Renal cortical epithelial cell (primary cell): Measurements from ENCODE around the gene CNTFR. TPM values are rescaled to one million over a fixed set of nuclear protein-coding genes. Genes with fewer than 3 reads are reported as not detected.
"Not testable (repeated sequence)": the region's sequence is repeated elsewhere in the genome, so short reads cannot be mapped to it uniquely, and the experiment has no call there.

Source experiments
- DNase-seq: peaks from one replicate; pipeline ENCODE4 v3.0.0-alpha.2; 2011; ENCODE audit warnings: low read depth
- total RNA-seq: library from RNA; depleted of rRNA; stranded (reverse); fragments of >200 nt; gene quantifications from 2 replicates; pipeline ENCODE4 v1.2.3, GENCODE V29; 2014

The CNTFR gene
- total RNA-seq, 1 donor from 2014 or later: not detected

DNA sequence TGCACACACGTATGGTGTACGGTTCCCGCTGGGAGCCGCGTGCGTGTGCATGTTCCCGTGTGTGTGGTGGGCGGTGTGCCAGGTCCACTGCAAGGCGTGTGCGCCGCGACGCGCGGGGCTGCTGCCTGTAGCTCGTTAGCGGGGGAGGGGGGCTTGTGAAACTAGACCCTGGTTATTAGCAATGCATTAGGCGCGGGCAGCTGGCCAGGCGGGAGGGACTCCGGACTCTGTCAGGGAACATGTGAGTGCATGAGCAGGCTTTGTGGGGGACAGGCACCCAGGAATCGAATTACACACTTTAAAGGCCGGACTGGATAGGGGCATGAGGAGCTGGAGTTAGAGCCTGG, 34.5 kb downstream of the CNTFR start:
- no peak for DNase-seq

- no peak for DNase-seq
Observed at GRCh38 chr9:34554211-34555001, 35.1 kb downstream of the CNTFR start.

- no peak for DNase-seq
Observed at GRCh38 chr9:34553511-34554021, 36.0 kb downstream of the CNTFR start.

GRCh38 chr9:34552986-34553385, 36.5 kb downstream of the CNTFR start:
- no peak for DNase-seq

- DNase-seq: peak; percentile 1
Observed at GRCh38 chr9:34552606-34552981, 36.9 kb downstream of the CNTFR start.

- DNase-seq: no peak
Observed at GRCh38 chr9:34551751-34552605, 37.5 kb downstream of the CNTFR start.

- DNase-seq: no peak
Observed at GRCh38 chr9:34550681-34551270, 38.7 kb downstream of the CNTFR start.

DNA sequence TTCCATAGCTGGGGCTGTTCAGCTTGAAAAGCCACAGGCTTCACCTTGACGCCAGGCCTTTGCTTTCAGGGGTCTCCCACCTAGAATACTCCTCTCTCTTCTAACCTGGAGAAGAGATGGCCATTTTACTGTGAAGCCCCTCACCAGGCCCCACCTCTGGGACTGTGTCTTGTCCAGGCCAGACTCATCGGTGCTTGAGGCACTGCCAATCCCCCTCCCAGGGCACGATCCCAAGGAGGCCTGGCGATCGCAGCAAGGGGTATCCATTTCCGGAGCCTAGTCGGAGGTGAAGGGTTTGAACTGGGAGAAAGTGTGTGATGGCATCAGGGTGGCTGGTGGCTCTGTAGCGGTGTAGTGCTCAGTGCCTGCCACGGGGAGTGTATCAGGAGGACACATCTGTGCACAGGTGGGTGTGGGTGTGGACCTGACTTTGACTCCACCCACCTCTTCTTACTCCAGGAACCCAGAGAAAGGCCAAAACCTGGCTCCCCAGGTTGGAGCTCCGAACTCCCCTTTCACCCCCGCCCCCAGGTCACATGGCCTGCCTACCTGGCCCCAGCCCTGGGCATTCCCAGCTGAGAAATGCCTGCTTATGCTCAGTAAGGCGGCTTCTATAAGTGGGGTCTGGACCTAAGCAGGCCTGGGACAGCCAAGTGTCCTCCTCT, 39.4 kb downstream of the CNTFR start:
- no peak for DNase-seq

- no peak for DNase-seq
Observed at GRCh38 chr9:34549407-34549732, 40.2 kb downstream of the CNTFR start.

DNA sequence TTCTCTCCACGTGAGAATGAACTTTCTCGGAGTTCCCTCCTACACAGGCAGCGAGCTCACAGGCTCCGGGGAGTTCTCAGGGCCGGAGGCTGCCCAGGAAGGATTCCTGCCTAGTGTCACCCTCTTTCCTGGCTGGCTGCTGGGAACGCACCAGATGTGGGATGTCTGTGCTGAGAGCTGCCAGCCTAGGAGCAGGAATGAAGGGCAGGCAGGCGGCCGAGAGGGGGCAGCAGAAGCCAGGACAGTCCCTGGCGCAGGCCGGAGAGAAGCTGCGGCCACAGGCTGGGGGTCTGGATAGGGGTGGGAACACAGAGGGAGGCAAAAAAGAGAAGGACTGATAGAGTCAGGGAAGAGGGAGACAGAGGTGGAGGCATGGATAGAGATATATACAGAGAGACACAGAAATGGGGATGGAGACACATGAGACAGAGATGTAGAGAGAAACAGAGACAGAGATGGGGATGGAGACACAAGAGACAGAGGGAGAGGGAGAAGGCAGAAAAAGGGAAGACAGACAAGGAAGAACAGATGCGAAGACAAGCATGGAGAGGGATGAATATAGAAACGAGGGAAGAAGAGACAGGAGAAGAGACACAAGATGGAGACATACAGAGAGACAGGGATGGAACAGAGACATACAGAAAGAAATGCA, 41.4 kb downstream of the CNTFR start:
- DNase-seq: no peak

- peak; percentile 43 for DNase-seq
Observed at GRCh38 chr9:34546834-34547827, 42.4 kb downstream of the CNTFR start.

DNA sequence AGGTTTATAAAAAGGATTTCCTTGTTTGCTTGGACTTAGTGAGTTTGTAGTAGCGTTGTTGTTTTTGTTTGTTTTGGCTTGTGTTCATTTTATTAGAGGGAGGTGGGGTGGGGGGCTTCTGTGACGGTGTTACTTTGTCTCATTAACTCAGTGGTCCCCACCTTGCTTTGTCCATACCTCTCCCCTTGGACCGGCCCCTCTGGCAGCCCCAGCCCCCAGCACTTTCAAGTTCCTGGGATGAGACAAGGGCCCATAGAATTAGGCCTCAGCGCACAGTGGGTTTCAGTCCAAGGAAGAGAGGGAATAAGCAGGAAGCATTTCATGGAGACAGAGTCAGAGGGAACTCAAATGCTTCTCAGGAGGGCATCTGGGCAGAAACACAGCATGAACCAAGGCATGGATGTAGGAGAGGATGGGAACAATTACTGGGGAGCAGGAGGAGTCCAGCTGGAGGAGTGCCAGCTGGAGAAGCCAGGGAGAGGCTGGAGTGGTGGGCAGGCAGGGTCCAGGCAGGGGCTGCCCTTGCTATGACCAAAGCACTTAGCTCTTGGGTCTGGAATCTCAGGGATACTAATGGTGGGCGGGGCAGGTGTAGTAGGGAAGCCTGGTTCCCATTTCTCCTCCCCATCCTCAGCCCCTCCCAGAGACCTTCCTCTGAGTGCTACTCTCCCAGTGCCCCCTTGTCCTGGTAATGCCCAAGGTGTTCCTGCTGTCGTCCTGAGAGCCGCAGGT, 43.3 kb downstream of the CNTFR start:
- no peak for DNase-seq

GRCh38 chr9:34545497-34545896, 44.0 kb downstream of the CNTFR start:
- DNase-seq: no peak

GRCh38 chr9:34544035-34544434, 45.5 kb downstream of the CNTFR start:
- DNase-seq: no peak

DNA sequence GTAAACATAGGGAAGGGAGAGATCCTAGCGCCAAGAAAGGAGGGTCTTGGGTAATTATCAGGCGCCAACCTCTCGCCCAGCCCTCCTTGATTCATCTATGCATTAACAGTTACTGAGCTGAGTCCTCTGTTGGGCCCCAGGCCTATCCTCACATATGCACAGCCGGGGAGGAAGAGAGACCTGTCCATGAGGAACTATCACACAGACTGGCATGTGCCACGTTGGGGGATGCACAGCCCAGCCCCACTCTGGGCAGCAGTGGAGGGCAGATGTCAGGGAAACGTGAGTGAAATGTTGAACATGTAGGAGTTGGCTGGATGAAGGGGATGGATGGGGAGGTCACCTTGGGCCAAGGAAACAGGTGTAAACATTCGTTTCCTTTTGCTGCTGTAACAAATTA, 48.0 kb downstream of the CNTFR start:
- DNase-seq: no peak

DNA sequence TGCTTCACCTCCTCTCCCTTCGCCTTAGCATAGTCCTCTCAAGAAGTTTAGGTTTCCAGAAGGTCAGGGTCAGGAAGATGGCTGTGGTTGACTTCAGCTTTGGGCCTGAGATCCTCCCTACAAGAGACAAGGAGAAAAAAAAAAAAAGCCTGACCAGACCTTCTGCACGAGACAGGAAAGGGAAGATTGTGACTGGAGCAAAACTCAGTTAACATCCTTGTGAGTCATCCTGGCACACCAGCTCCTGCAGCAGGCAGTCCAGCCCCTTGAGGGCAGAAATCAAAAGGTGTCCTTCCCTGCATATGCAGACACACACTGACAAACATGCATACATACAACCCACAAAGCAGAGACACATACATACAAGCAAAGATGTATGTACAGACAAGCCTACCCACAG, 48.7 kb downstream of the CNTFR start:
- DNase-seq: peak; percentile 64

GRCh38 chr9:34536685-34537084, 52.8 kb downstream of the CNTFR start:
- no peak for DNase-seq

DNA sequence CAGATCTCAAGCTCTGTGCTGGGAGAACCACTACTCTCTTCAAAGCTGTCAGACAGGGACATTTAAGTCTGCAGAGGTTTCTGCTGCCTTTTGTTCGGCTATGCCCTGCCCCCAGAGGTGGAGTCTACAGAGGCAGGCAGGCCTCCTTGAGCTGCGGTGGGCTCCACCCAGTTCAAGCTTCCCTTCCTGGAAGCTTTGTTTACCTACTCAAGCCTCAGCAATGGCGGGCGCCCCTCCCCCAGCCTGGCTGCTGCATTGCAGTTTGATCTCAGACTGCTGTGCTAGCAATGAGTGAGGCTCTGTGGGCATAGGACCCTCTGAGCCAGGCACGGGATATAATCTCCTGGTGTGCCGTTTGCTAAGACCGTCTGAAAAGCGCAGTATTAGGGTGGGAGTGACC, 57.5 kb downstream of the CNTFR start:
- DNase-seq: not testable (repeated sequence)

DNA sequence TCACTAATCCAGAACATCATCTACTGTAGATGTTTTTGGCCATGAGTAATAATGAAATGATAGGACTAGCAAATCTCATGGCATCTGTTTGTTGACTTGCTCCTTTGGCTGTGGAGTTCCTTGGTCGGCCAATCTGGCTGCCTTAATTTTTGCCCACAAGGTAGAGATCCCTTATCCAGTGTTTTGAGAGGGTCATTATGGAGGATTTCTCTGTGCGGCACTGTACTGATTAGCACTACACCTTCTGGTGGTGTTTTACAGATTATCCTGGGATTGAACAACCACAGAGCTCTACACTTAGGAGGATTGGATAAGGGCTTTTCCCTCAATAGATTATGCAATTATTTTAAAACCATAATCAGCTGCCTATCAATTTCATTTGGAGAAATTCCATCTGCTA, 63.5 kb downstream of the CNTFR start:
- DNase-seq: no peak

- no peak for DNase-seq
Observed at GRCh38 chr9:34524349-34524748, 65.2 kb downstream of the CNTFR start.
